Activated CD4-positive, alpha-beta T cell treated with anti-CD3 and anti-CD28 coated beads, Interleukin-2, amount 10 ng/mL, durations not matched to agents 7 days and 5 days (primary cell): ENCODE measurements around the gene ATXN2. TPM values are rescaled to one million over a fixed set of nuclear protein-coding genes. Genes with fewer than 3 reads are reported as not detected.
"Not testable (repeated sequence)": the region's sequence is repeated elsewhere in the genome, so short reads cannot be mapped to it uniquely, and the experiment has no call there.

ENCODE experiments used
- CTCF ChIA-PET: fragments of 350-600 bp; sonication (Branson Sonifier 250); formaldehyde crosslinking; loops from one replicate; lab custom pipeline; 2021; ENCODE audit warnings: antibody characterized with exemption; lab: Charles Lee
- POLR2A ChIA-PET: fragments of 350-600 bp; sonication (Branson Sonifier 250); formaldehyde crosslinking; loops from one replicate; lab custom pipeline; 2021; ENCODE audit warnings: antibody characterized with exemption; lab: Charles Lee
- DNase-seq: peaks from one replicate; pipeline ENCODE4 v3.0.0-alpha.2; 2020
- H3K27ac Mint-ChIP-seq: one replicate; pipeline ENCODE4 v1.8.0; 2021; ENCODE audit warnings: mild to moderate bottlenecking, moderate library complexity, mixed read lengths
- H3K27me3 Mint-ChIP-seq: one replicate; pipeline ENCODE4 v1.8.0; 2021; ENCODE audit warnings: mixed read lengths
- H3K36me3 Mint-ChIP-seq: one replicate; pipeline ENCODE4 v1.8.0; 2021; ENCODE audit warnings: low read depth, mixed read lengths
- H3K4me1 Mint-ChIP-seq: one replicate; pipeline ENCODE4 v1.8.0; 2021; ENCODE audit warnings: mixed read lengths
- H3K4me3 Mint-ChIP-seq: one replicate; pipeline ENCODE4 v1.8.0; 2021; ENCODE audit warnings: mild to moderate bottlenecking, moderate library complexity, mixed read lengths
- H3K9me3 Mint-ChIP-seq: one replicate; pipeline ENCODE4 v1.8.0; 2021; ENCODE audit warnings: mixed read lengths
- total RNA-seq, 2 experiments: library from RNA; stranded (reverse); gene quantifications; one replicate each; pipeline ENCODE4 v1.2.3, GENCODE V29; 2021

The ATXN2 gene
- total RNA-seq, 2 experiments from 2014 or later, result 42.0 to 46.8 TPM

DNA sequence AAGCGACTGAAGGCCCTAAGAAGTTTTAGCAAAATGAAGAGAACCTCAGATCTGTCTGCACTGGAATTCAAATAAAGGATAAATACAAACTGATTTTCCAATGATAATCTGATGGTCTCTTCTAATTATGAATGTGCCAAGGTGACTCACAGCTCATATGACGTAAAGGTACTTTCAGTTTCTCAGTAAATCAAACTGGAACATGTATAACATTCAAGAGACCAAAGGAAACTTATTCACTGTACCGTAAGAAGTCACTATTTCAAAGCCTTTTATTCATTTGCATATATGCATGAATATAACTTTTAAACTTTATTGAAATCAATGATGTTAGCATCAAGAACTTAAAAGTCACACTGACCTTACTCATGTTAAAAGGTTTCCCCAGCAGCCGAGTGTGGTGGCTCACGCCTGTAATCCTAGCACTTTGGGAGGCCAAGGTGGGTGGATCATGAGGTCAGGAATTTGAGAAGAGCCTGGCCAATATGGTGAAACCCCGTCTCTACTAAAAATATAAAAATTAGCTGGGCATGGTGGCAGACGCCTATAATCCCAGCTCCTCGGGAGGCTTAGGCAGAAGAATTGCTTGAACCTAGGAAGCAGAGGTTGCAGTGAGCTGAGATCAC, 52.2 kb downstream of the ATXN2 start:
- no peaks in the 10 kb centered on the region for H3K27me3 Mint-ChIP-seq
- CTCF ChIA-PET, result interaction anchor here (1.0 kb wide), 1 partner anchor 9 kb away, joined by 3 read pairs; no protein-coding TSS in a partner anchor
- no peaks in the 10 kb centered on the region for H3K9me3 Mint-ChIP-seq
- peaks cover 22% of the 10 kb centered on the region for H3K4me1 Mint-ChIP-seq
- no peak for DNase-seq
- peaks cover 33% of the 10 kb centered on the region for H3K36me3 Mint-ChIP-seq
- H3K4me3 Mint-ChIP-seq, result peak overlapping the region; percentile 19
- H3K27ac Mint-ChIP-seq, result peak overlapping the region; percentile 73
- POLR2A ChIA-PET, result no interaction called here

DNA sequence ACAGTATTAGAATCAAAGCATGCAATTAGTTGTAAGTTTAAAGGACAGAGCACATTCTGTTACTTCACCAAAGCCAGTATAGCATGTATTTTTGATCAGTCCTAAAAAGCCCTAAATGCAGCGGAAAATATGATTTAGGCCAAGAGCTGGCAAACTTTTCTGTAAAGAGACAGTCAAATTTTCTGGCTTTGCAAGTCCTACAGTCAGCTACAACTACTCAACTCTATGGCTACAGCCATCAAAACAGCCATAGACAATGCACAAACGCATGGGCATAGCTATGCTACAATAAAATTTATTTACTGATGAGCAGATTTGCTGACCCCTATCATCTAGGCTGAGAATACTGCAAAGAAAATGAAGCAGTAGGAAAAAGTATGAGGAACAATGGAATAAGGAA, 52.9 kb downstream of the ATXN2 start:
- no peak for DNase-seq
- ChIA-PET CTCF (interaction anchor here (0.7 kb wide), 1 partner anchor 80 kb away, joined by 3 read pairs; no protein-coding TSS in a partner anchor), POLR2A (no interaction called here)
- H3K27ac Mint-ChIP-seq, result peak overlapping the region; percentile 73
- H3K4me1 Mint-ChIP-seq, result peaks cover 22% of the 10 kb centered on the region
- no peaks in the 10 kb centered on the region for H3K27me3 Mint-ChIP-seq
- no peaks in the 10 kb centered on the region for H3K9me3 Mint-ChIP-seq
- peak overlapping the region; percentile 19 for H3K4me3 Mint-ChIP-seq
- H3K36me3 Mint-ChIP-seq, result peaks cover 32% of the 10 kb centered on the region

DNA sequence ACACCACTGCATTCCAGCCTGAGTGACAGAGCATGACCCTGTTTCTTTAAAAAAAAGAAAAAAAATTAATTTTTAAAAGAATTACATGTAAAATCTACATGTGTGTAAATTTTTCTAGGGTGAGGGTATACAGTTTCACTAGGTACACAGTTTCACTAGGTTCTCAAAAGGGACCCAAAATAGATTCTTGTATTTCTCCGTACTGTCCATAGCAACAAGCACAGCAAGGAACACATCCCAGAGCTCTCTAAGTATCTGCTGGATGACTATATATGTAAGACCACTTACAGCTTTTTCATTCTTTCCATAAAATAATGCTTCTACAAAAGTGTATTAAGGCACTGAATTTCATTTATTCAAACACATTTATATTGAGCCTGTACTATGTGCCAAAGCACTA, 55.1 kb downstream of the ATXN2 start:
- Mint-ChIP-seq H3K4me1 (peaks cover 22% of the 10 kb centered on the region), H3K27ac (no peak overlapping the region), H3K36me3 (peaks cover 29% of the 10 kb centered on the region), H3K4me3 (no peak overlapping the region), H3K27me3 (no peaks in the 10 kb centered on the region), H3K9me3 (no peaks in the 10 kb centered on the region)
- POLR2A ChIA-PET, result no interaction called here
- no peak for DNase-seq
- CTCF ChIA-PET, result interaction anchor here (0.6 kb wide), 2 partner anchors 71 to 88 kb away, joined by 3 read pairs; no protein-coding TSS in a partner anchor

DNA sequence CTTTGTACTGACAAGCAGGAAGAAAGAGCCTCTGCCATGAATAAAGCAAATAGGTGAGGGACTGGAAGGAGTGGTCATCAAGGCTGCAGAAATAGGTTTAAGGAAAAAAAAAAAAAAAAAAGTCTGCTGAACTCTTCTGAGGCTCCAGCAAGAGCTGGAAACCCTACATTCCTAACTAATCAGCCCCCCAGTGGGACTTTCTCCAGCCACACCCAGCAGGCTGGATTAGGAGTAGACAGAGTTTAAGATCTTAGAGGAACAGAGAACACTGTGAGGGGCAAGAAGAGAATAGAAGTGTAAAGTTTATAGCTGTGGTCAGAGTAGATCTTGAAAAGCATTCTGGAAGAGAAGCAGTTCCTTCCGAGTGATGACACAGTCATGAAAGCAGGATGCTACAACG, 66.4 kb downstream of the ATXN2 start:
- ChIA-PET POLR2A (no interaction called here), CTCF (interaction anchor here (0.6 to 0.7 kb wide), 2 partner anchors 17 to 1746 kb away, joined by 3 to 7 read pairs; no protein-coding TSS in a partner anchor)
- Mint-ChIP-seq H3K4me3 (no peak overlapping the region), H3K9me3 (no peaks in the 10 kb centered on the region), H3K27me3 (no peaks in the 10 kb centered on the region), H3K27ac (no peak overlapping the region), H3K36me3 (peaks cover 9% of the 10 kb centered on the region), H3K4me1 (peaks cover 3% of the 10 kb centered on the region)
- no peak for DNase-seq

DNA sequence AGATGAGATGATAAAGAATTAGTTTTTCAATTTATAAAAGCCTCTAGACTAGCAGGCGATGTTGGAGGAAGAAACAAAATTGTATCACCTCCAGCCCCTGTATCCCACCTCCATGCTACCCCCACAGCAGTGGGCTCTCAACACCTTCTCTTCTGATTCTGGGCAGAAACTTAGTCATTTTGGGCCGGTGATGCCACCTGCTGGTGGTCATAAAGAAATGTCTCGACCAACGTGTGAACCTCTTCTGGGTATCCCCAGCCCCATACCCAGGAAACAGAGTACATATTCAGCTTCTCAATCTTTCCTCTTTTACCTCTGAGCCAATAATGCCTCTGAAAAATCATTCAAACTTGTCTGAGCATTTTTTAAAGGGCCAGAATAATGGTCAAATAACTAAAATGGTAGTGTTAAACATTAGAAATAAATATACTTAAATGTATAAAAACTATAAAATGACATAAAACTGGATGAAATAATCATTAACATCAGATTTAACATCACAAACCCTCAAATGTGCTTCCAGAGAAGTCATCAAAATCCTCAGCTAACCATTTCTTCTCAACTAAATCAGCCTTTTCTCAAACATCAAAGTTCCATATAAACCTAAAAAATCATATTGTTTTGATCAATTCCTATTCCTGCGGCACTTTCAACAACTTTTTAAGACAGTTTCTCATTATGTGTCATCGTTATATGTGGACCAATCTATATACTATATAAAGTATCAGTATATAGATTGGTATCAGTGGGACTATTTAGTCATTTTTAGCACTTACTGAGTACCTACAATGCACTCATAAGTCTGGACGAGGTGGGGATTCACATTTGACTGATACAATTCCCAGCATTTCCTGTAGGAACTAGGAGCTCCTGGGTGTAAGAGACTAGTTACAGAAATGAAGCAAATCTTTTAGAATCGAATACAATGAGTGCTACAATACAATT, 69.4 kb downstream of the ATXN2 start:
- Mint-ChIP-seq H3K36me3 (peaks cover 9% of the 10 kb centered on the region), H3K27ac (no peak overlapping the region)
- CTCF ChIA-PET, result interaction anchor here (0.5 to 2.3 kb wide), 6 partner anchors 9 to 133 kb away, joined by 3 to 11 read pairs (median 4); no protein-coding TSS in a partner anchor

DNA sequence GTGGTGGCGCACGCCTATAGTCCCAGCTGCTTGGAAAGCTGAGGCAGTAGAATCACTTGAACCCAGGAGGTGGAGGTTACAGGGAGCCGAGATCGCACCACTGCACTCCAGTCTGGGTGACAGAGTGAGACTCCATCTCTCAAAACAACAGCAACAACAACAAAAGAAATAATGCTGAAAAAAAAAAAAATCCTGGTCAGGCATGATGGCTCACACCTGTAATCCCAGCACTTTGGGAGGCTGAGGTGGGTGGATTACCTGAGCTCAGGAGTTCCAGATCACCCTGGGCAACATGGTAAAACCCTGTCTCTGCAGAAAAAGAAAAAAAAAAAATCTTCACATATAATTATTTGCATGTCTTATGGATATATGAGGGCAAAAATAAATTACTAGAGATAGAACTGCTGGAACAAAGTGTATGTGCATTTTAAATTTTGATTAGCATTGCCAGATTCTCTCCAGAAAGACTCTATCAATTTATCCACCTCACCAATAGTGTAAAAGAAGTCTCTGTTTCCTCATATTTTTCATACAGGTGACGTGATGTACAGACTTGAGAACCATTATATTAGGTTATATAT, 75.4 kb downstream of the ATXN2 start:
- DNase-seq, result no peak
- Mint-ChIP-seq H3K27ac (no peak overlapping the region), H3K9me3 (no peaks in the 10 kb centered on the region), H3K4me3 (no peak overlapping the region), H3K4me1 (no peaks in the 10 kb centered on the region), H3K36me3 (peaks cover 8% of the 10 kb centered on the region), H3K27me3 (no peaks in the 10 kb centered on the region)
- CTCF ChIA-PET, result interaction anchor here (0.6 to 0.7 kb wide), 3 partner anchors 92 to 1211 kb away, joined by 3 to 4 read pairs (median 3); no protein-coding TSS in a partner anchor
- POLR2A ChIA-PET, result no interaction called here

More for the DNA sequence above, 69.4 kb downstream of the ATXN2 start:
- POLR2A ChIA-PET, result no interaction called here
- Mint-ChIP-seq H3K4me3 (no peak overlapping the region), H3K9me3 (no peaks in the 10 kb centered on the region), H3K27me3 (no peaks in the 10 kb centered on the region), H3K4me1 (peaks cover 3% of the 10 kb centered on the region)
- peak; percentile 68 for DNase-seq

DNA sequence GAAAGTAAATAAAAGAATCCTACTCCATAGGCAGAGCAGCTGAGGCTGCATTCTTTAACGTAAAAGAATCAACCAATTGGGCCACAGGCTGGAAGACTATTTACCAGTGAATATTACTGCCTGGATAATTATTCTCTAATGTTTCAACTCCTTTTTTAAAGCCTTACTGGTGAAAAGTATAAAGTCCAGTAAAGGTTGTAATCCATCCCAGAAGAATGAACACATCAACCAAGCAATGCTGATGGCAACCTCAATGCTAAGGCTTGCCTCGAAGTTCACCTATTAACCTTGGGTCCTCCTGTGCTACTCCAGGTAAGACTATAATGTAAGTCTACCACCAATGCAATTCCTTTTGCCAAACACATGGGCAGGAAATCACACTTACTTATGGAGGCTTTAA, 77.3 kb downstream of the ATXN2 start:
- Mint-ChIP-seq H3K36me3 (peaks cover 8% of the 10 kb centered on the region), H3K27me3 (no peaks in the 10 kb centered on the region), H3K4me1 (no peaks in the 10 kb centered on the region), H3K4me3 (no peak overlapping the region), H3K9me3 (no peaks in the 10 kb centered on the region), H3K27ac (no peak overlapping the region)
- DNase-seq, result no peak
- ChIA-PET POLR2A (no interaction called here), CTCF (no interaction called here)

DNA sequence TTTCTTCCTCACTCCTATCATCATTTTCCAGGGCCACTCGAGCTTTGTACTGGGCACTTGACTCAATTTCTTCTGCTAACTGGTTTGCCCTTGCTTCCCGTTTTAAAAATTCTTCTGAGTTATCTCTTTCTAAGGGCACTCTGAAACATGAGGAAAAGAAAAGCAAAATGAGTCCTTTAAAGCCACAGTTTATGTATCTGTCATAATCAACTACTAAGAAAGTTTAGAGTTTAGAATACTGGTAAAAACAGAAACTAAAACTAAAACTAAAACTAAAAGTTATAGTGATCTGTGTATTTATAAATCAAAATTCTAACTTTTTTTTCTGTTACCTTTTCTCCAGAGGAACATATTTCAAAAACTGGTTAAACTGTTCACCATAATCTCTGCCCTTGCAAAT, 79.2 kb downstream of the ATXN2 start:
- Mint-ChIP-seq H3K27me3 (no peaks in the 10 kb centered on the region), H3K27ac (no peak overlapping the region), H3K4me3 (no peak overlapping the region), H3K36me3 (peaks cover 12% of the 10 kb centered on the region), H3K9me3 (no peaks in the 10 kb centered on the region), H3K4me1 (no peaks in the 10 kb centered on the region)
- CTCF ChIA-PET, result interaction anchor here (1.4 kb wide), 1 partner anchor 123 kb away, joined by 6 read pairs; no protein-coding TSS in a partner anchor
- DNase-seq, result no peak
- POLR2A ChIA-PET, result no interaction called here

DNA sequence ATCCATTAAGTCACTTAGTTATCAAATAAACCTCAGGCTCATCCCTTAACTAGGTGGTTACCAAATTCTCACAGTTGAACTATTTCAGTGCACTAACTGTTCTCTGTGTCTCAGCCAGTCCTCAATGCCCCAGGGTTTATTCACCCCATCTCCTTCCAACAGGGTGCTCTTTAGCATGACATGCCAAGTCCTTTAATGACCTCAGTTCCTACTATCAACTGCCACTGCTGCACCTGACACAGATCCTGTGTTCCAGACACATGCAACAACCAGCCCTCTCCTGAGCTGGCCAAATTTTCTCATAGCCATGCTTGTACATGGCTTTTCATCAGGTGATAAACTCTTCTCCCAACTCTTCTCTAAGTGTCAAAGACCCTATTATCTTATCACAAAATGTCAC, 80.0 kb downstream of the ATXN2 start:
- Mint-ChIP-seq H3K9me3 (no peaks in the 10 kb centered on the region), H3K27me3 (no peaks in the 10 kb centered on the region), H3K27ac (no peak overlapping the region), H3K4me1 (no peaks in the 10 kb centered on the region), H3K36me3 (peaks cover 9% of the 10 kb centered on the region), H3K4me3 (no peak overlapping the region)
- DNase-seq, result no peak
- ChIA-PET CTCF (interaction anchor here (1.4 kb wide), 1 partner anchor 123 kb away, joined by 6 read pairs; no protein-coding TSS in a partner anchor), POLR2A (no interaction called here)

DNA sequence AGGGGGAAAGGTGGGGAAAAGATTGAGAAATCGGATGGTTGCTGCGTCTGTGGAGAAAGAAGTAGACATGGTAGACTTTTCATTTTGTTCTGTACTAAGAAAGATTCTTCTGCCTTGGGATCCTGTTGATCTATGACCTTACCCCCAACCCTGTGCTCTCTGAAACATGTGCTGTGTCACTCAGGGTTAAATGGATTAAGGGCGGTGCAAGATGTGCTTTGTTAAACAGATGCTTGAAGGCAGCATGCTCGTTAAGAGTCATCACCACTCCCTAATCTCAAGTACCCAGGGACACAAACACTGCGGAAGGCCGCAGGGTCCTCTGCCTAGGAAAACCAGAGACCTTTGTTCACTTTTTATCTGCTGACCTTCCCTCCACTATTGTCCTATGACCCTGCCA, 91.4 kb downstream of the ATXN2 start:
- H3K4me1 Mint-ChIP-seq, result peaks cover 14% of the 10 kb centered on the region

DNA sequence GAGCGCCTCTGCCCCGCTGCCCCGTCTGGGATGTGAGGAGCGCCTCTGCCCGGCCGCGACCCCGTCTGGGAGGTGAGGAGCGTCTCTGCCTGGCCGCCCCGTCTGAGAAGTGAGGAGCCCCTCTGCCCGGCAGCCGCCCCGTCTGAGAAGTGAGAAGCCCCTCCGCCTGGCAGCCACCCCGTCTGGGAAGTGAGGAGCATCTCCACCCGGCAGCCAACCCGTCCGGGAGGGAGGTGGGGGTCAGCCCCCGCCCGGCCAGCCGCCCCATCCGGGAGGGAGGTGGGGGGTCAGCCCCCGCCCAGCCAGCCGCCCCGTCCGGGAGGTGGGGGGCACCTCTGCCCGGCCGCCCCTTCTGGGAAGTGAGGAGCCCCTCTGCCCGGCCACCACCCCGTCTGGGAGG, 91.9 kb downstream of the ATXN2 start:
- H3K4me3 Mint-ChIP-seq, CTCF ChIA-PET, H3K9me3 Mint-ChIP-seq, DNase-seq, H3K27ac Mint-ChIP-seq, POLR2A ChIA-PET, H3K27me3 Mint-ChIP-seq: not testable (repeated sequence)
- Mint-ChIP-seq H3K36me3 (peaks cover 34% of the 10 kb centered on the region), H3K4me1 (peaks cover 14% of the 10 kb centered on the region)

More for the DNA sequence above, 91.4 kb downstream of the ATXN2 start:
- H3K27ac Mint-ChIP-seq, H3K27me3 Mint-ChIP-seq, H3K9me3 Mint-ChIP-seq, DNase-seq, POLR2A ChIA-PET, H3K4me3 Mint-ChIP-seq, CTCF ChIA-PET: not testable (repeated sequence)
- peaks cover 34% of the 10 kb centered on the region for H3K36me3 Mint-ChIP-seq

DNA sequence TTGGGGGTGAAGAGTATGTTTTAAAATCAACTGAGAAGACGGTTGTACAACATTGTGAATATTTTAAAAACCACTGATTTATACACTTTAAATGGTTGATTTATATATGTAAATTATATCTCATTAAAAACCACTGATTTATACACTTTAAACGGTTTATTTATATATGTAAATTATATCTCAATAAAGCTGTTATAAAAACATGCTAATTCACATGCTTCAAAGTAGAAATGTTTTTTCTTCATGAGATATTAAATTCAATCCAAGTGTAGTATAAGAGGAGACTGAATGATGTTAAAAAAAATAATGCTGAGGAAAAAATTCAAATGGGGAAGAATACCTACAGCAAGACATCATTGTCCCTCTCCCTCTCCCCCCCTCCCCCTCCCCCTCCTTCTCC, 92.9 kb downstream of the ATXN2 start:
- CTCF ChIA-PET, result interaction anchor here (0.9 to 1.3 kb wide), 2 partner anchors 54 to 88 kb away, joined by 3 read pairs; no protein-coding TSS in a partner anchor
- POLR2A ChIA-PET, result no interaction called here
- DNase-seq, result no peak
- Mint-ChIP-seq H3K4me1 (peaks cover 14% of the 10 kb centered on the region), H3K27ac (no peak overlapping the region), H3K27me3 (no peaks in the 10 kb centered on the region), H3K36me3 (peaks cover 31% of the 10 kb centered on the region), H3K9me3 (no peaks in the 10 kb centered on the region), H3K4me3 (no peak overlapping the region)
